IMR-90 (cell line): ENCODE results near the gene KCNMA1. TPM values are rescaled to one million over a fixed set of nuclear protein-coding genes. Genes with fewer than 3 reads are reported as not detected.

ENCODE experiments used
- ATAC-seq: fragments of 200-7000 bp; cut with Tn5 transposase; 2 replicates; pipeline ENCODE4 v1.9.1; 2020; ENCODE audit warnings: low read depth, mild to moderate bottlenecking, moderate library complexity
- BruUV-seq: library from RNA; stranded (reverse); fragments of 400-500 nt; replicated peaks from 2 replicates; lab custom pipeline; 2021; lab: Mats Ljungman, UMichigan
- CTCF ChIA-PET: fragments of 300-600 bp; formaldehyde crosslinking; extraction: SDS; loops from one replicate; lab custom pipeline; 2021; ENCODE audit warnings: antibody characterized with exemption; lab: Yijun Ruan, JAX
- POLR2A ChIA-PET: fragments of 300-600 bp; sonication (Branson Sonifier 250); formaldehyde crosslinking; loops from one replicate; lab custom pipeline; 2022; ENCODE audit warnings: antibody characterized with exemption; ENCODE audit not compliant: unreplicated experiment; lab: Charles Lee
- DNase-seq: peaks from one replicate; pipeline ENCODE4 v3.0.0; 2013
- H2AFZ ChIP-seq: replicated peaks from 2 replicates; pipeline ENCODE3; 2013; ENCODE audit warnings: low read length, mild to moderate bottlenecking; ENCODE audit not compliant: poor library complexity
- H2AK5ac ChIP-seq: 2 replicates; pipeline ENCODE4 v1.6.1; 2013; ENCODE audit warnings: low read depth, low read length, inconsistent platforms
- H2AK9ac ChIP-seq: replicated peaks from 2 replicates; pipeline ENCODE3; 2013; ENCODE audit warnings: mild to moderate bottlenecking, low read depth, low read length, moderate library complexity; ENCODE audit not compliant: poor library complexity
- H2BK120ac ChIP-seq: 2 replicates; pipeline ENCODE4 v1.6.1; 2013; ENCODE audit warnings: low read depth, low read length, inconsistent platforms
- H2BK15ac ChIP-seq: 3 replicates; pipeline ENCODE4 v1.6.1; 2013; ENCODE audit warnings: low read depth, low read length, inconsistent platforms
- H2BK20ac ChIP-seq: 2 replicates; pipeline ENCODE4 v1.6.1; 2013; ENCODE audit warnings: low read depth, mild to moderate bottlenecking, inconsistent platforms, low read length, moderate library complexity
- H2BK5ac ChIP-seq: 2 replicates; pipeline ENCODE4 v1.6.1; 2013; ENCODE audit warnings: mild to moderate bottlenecking, low read depth, low read length, inconsistent platforms; ENCODE audit not compliant: poor library complexity, severe bottlenecking
- H3K14ac ChIP-seq: replicated peaks from 2 replicates; pipeline ENCODE4 v1.6.1; 2013; ENCODE audit warnings: low read depth, low read length, inconsistent platforms
- H3K18ac ChIP-seq: 2 replicates; pipeline ENCODE4 v1.6.1; 2013; ENCODE audit warnings: low read depth, low read length, control low read depth
- H3K23ac ChIP-seq: 2 replicates; pipeline ENCODE4 v1.6.1; 2013; ENCODE audit warnings: low read depth, low read length, inconsistent platforms
- H3K27ac ChIP-seq: 2 replicates; pipeline ENCODE4 v1.5.1; 2013; ENCODE audit warnings: mild to moderate bottlenecking, control low read depth, low read length; ENCODE audit not compliant: insufficient read depth
- H3K27me3 ChIP-seq: 2 replicates; pipeline ENCODE4 v1.6.1; 2013; ENCODE audit warnings: low read length; ENCODE audit not compliant: control insufficient read depth, insufficient read depth
- H3K36me3 ChIP-seq: 2 replicates; pipeline ENCODE4 v1.6.1; 2013; ENCODE audit warnings: low read length, mixed read lengths; ENCODE audit not compliant: control insufficient read depth, insufficient read depth
- H3K4ac ChIP-seq: 2 replicates; pipeline ENCODE4 v1.6.1; 2013; ENCODE audit warnings: low read depth, low read length, inconsistent platforms
- H3K4me1 ChIP-seq: 2 replicates; pipeline ENCODE4 v1.6.1; 2013; ENCODE audit warnings: low read length, mixed read lengths; ENCODE audit not compliant: control insufficient read depth, insufficient read depth
- H3K4me2 ChIP-seq: 2 replicates; pipeline ENCODE4 v1.6.1; 2013; ENCODE audit warnings: low read depth, mild to moderate bottlenecking, control low read depth, low read length, moderate library complexity
- H3K4me3 ChIP-seq: 2 replicates; pipeline ENCODE4 v1.5.1; 2013; ENCODE audit warnings: low read depth, mild to moderate bottlenecking, control low read depth, low read length, moderate library complexity; ENCODE audit not compliant: insufficient read depth
- H3K56ac ChIP-seq: 2 replicates; pipeline ENCODE4 v1.6.1; 2013; ENCODE audit warnings: low read length, inconsistent platforms; ENCODE audit not compliant: insufficient read depth; ENCODE audit errors: extremely low read depth
- H3K79me1 ChIP-seq, 2 experiments: 2 replicates each; pipeline ENCODE4 v1.6.1; 2013; ENCODE audit warnings: low read length in 2 of 2, inconsistent platforms in 1 of 2, low read depth in 1 of 2
- H3K9ac ChIP-seq: 2 replicates; pipeline ENCODE4 v1.6.1; 2013; ENCODE audit warnings: low read depth, low read length, control low read depth
- H3K9me1 ChIP-seq: 2 replicates; pipeline ENCODE4 v1.6.1; 2013; ENCODE audit warnings: low read length, inconsistent platforms; ENCODE audit not compliant: insufficient read depth
- H3K9me3 ChIP-seq: 2 replicates; pipeline ENCODE4 v1.6.1; 2013; ENCODE audit warnings: low read length; ENCODE audit not compliant: control insufficient read depth, insufficient read depth
- H4K20me1 ChIP-seq: 2 replicates; pipeline ENCODE4 v1.6.1; 2013; ENCODE audit warnings: low read length, inconsistent platforms; ENCODE audit not compliant: insufficient read depth
- H4K5ac ChIP-seq: 2 replicates; pipeline ENCODE4 v1.6.1; 2013; ENCODE audit warnings: mild to moderate bottlenecking, low read depth, low read length, control low read depth
- H4K8ac ChIP-seq, 2 experiments: 2 replicates each; pipeline ENCODE4 v1.6.1; 2013; ENCODE audit warnings: low read depth in 2 of 2, low read length in 2 of 2, control low read depth in 1 of 2, inconsistent platforms in 1 of 2
- H4K91ac ChIP-seq: 2 replicates; pipeline ENCODE4 v1.6.1; 2013; ENCODE audit warnings: low read depth, low read length, inconsistent platforms; ENCODE audit not compliant: insufficient read depth
- FOS ChIP-seq: fragments of 150-350 bp; IDR thresholded peaks from 2 replicates; pipeline ENCODE4 v1.6.1; 2016; ENCODE audit warnings: low read depth, low read length
- MAZ ChIP-seq: IDR thresholded peaks from 2 replicates; pipeline ENCODE4 v1.6.1; 2012; ENCODE audit warnings: low read depth, mild to moderate bottlenecking, low read length, improper control_type of control experiment, moderate library complexity, borderline replicate concordance
- RCOR1 ChIP-seq: IDR thresholded peaks from 2 replicates; pipeline ENCODE4 v1.6.1; 2012; ENCODE audit warnings: mild to moderate bottlenecking, low read length, improper control_type of control experiment; ENCODE audit not compliant: insufficient replicate concordance
- WGBS, 2 experiments: methylation state at CpG; one replicate each; pipeline versions ENCODE4 v1.1.5 to v1.1.7; 2013; ENCODE audit warnings: missing lambda C conversion rate in 2 of 2; ENCODE audit not compliant: insufficient read length in 1 of 2; ENCODE audit errors: extremely low coverage in 2 of 2; 5-methylcytosine and 5-hydroxymethylcytosine counted together
- dilution Hi-C: fragments of 300-500 bp; cut with HindIII; formaldehyde crosslinking; loops from one replicate; pipeline ENCODE4 v1.14.3; 2018; ENCODE audit warnings: low sequenced_read_pairs; ENCODE audit not compliant: unreplicated experiment
- in situ Hi-C: fragments of 300-500 bp; cut with MboI; formaldehyde crosslinking; loops from 3 replicates; pipeline ENCODE4 v1.14.3; 2019; ENCODE audit warnings: low sequenced_read_pairs, inconsistent platforms, mixed read lengths
- intact Hi-C: fragments of 100-400 bp; cut with micrococcal nuclease; formaldehyde crosslinking; loops from 2 replicates; pipeline ENCODE4 v1.10.0; 2022
- polyA plus RNA-seq, 3 experiments: library from polyadenylated mRNA; depleted of rRNA; stranded (reverse); fragments of >200 nt; gene quantifications; 2 replicates each; pipeline ENCODE4 v1.2.3, GENCODE V29; 2012; ENCODE audit warnings: low replicate concordance in 1 of 3
- total RNA-seq: library from RNA; depleted of rRNA; stranded (reverse); fragments of >200 nt; gene quantifications from 2 replicates; pipeline ENCODE4 v1.2.3, GENCODE V29; 2012

Gene KCNMA1
- total and polyA plus RNA-seq, 2 of the 4 experiments (the other 2 are of a cell fraction): 25.6 to 29.6 TPM

DNA sequence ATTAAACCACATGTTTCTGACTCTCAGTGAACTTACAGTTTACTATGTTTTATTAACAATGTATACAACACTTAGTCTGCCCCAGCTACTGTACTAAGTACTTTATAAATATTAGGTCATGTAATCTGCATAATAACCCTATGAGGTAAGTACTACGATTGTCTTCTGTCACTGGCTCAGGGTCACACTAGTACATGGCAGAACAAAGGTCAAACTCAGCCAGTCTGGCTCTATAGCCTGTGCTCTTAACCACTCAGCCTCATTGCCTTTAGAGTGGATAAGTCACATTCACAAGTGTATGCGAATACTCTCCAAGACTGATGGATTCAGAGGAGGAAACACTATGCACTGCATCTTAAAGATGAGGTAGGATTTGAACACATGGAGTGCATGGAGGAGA, 252.3 kb downstream of the KCNMA1 start:
- POLR2A ChIA-PET: no interaction called here
- Histone ChIP-seq H3K27me3 (no peaks in the 10 kb centered on the region), H3K9me3 (no peaks in the 10 kb centered on the region), H3K79me1 (peaks cover 0 to 16% of the 10 kb centered on the region in 2 experiments; a peak in 2 of 4 replicates), H2AFZ (no peak overlapping the region), H3K9me1 (peaks cover 17% of the 10 kb centered on the region), H3K14ac (no peak overlapping the region; the same call in 1 of the 2 replicates), H2AK5ac (peak overlapping the region; percentile 18; the same call in 1 of the 2 replicates), H4K20me1 (no peaks in the 10 kb centered on the region), H3K4me1 (peaks cover 3% of the 10 kb centered on the region), H3K23ac (0 out of 2 replicates have a peak overlapping the region, but pooled peaks have one; percentile 3), H3K27ac (no peak overlapping the region), H3K18ac (no peak overlapping the region), H3K4ac (peak overlapping the region; percentile 52), H2BK20ac (peak overlapping the region; percentile 68; the same call in 1 of the 2 replicates), H4K5ac (no peak overlapping the region), H2AK9ac (no peak overlapping the region), H4K8ac (0 out of 4 replicates have a peak overlapping the region, but pooled peaks of 1 of the 2 experiments have one; percentile 71), H3K36me3 (no peaks in the 10 kb centered on the region), H2BK15ac (peak overlapping the region; percentile 84; the same call in 1 of the 3 replicates), H3K9ac (no peak overlapping the region), H4K91ac (0 out of 2 replicates have a peak overlapping the region, but pooled peaks have one; percentile 1), H3K4me3 (no peak overlapping the region), H3K56ac (no peak overlapping the region), H2BK5ac (no peak overlapping the region), H3K4me2 (no peak overlapping the region), H2BK120ac (peak overlapping the region; percentile 84)
- DNase-seq (no peak), ATAC-seq (no peak)
- no TSS peak for BruUV-seq
- TF ChIP-seq FOS (no peak), MAZ (no peak), RCOR1 (no peak)
- in situ Hi-C loops: no loop called here
- intact Hi-C loops: no loop called here
- CTCF ChIA-PET: interaction anchor here (1.0 kb wide), 1 partner anchor 73 kb away, joined by 3 read pairs; no protein-coding TSS in a partner anchor
- WGBS, 2 experiments: no CpG with 5 or more reads among the region's 2 CpGs
- dilution Hi-C loops: no loop called here
